HG03442 (cell line): ENCODE results near the gene B3GNT9.

Source experiments
- ATAC-seq: cut with Tn5 transposase; IDR thresholded peaks from one replicate; pipeline ENCODE4 v1.9.1; 2021; ENCODE audit warnings: mild to moderate bottlenecking, moderate library complexity; ENCODE audit not compliant: unreplicated experiment

The B3GNT9 gene

GRCh38 chr16:67186550-67186950 is 35.8 kb upstream of the B3GNT9 start:
- no peak for ATAC-seq

GRCh38 chr16:67185651-67186134 is 34.9 kb upstream of the B3GNT9 start:
- ATAC-seq = no peak

GRCh38 chr16:67184995-67185650 is 34.3 kb upstream of the B3GNT9 start:
- no peak for ATAC-seq

GRCh38 chr16:67184453-67184994 is 33.7 kb upstream of the B3GNT9 start:
- ATAC-seq = no peak

GRCh38 chr16:67183627-67184452 is 33.0 kb upstream of the B3GNT9 start, which contains the start of gene MATCAP1:
MATCAP1 (minus strand) TSS chr16:67183963; CDS start chr16:67180610, 3,353 bp downstream.
- peak; percentile 89 for ATAC-seq

GRCh38 chr16:67183284-67183626 is 32.5 kb upstream of the B3GNT9 start:
- no peak for ATAC-seq

GRCh38 chr16:67182288-67182687 is 31.5 kb upstream of the B3GNT9 start:
- ATAC-seq = no peak

GRCh38 chr16:67181346-67181745 is 30.5 kb upstream of the B3GNT9 start:
- no peak for ATAC-seq

GRCh38 chr16:67180166-67180565 is 29.4 kb upstream of the B3GNT9 start:
- no peak for ATAC-seq

- ATAC-seq = no peak
These were observed 28.8 kb upstream of the B3GNT9 start for GRCh38 chr16:67179421-67180080.

- peak; percentile 33 for ATAC-seq
These were observed 27.2 kb upstream of the B3GNT9 start for GRCh38 chr16:67177743-67178699.

- no peak for ATAC-seq
These were observed 25.9 kb upstream of the B3GNT9 start for GRCh38 chr16:67176662-67177061.

- ATAC-seq = no peak
These were observed 24.0 kb upstream of the B3GNT9 start for GRCh38 chr16:67174706-67175231.

- peak; percentile 26 for ATAC-seq
These were observed 23.3 kb upstream of the B3GNT9 start for GRCh38 chr16:67173808-67174705.

GRCh38 chr16:67173323-67173722 is 22.5 kb upstream of the B3GNT9 start:
- ATAC-seq = no peak

GRCh38 chr16:67170949-67171649 is 20.3 kb upstream of the B3GNT9 start:
- ATAC-seq = peak; percentile 5

GRCh38 chr16:67170168-67170948 is 19.6 kb upstream of the B3GNT9 start, which contains the start of gene NOL3:
NOL3 (plus strand) TSS chr16:67170538.
- ATAC-seq = peak; percentile 46
